HTR-8/SVneo (cell line): Measurements from ENCODE around the gene LCN15.

Experiments used
- DNase-seq: peaks from one replicate; pipeline ENCODE4 v3.0.0; 2011; ENCODE audit warnings: low spot score, mixed read lengths; ENCODE audit not compliant: insufficient read length
- FAIRE-seq: peaks from 2 replicates; lab custom pipeline; 2011; peaks lifted over from hg19 to GRCh38; lab: Jason Lieb, UNC

Gene LCN15

GRCh38 chr9:136725612-136726011 lies 38.7 kb downstream of the LCN15 start:
- DNase-seq (no peak), FAIRE-seq (no peak)

- FAIRE-seq (no peak), DNase-seq (no peak)
Measured at GRCh38 chr9:136724772-136725171, 39.5 kb downstream of the LCN15 start.

- no peak for DNase-seq
- no peak for FAIRE-seq
Measured at GRCh38 chr9:136723989-136724388, 40.3 kb downstream of the LCN15 start.

GRCh38 chr9:136723362-136723976 lies 40.8 kb downstream of the LCN15 start:
- DNase-seq = no peak
- FAIRE-seq = no peak

- DNase-seq (no peak), FAIRE-seq (no peak)
Measured at GRCh38 chr9:136722969-136723356, 41.4 kb downstream of the LCN15 start.

GRCh38 chr9:136722093-136722968 lies 42.0 kb downstream of the LCN15 start:
- FAIRE-seq (no peak), DNase-seq (no peak)

GRCh38 chr9:136721339-136722092 lies 42.8 kb downstream of the LCN15 start:
- FAIRE-seq = no peak
- DNase-seq = no peak

GRCh38 chr9:136720898-136721338 lies 43.4 kb downstream of the LCN15 start:
- FAIRE-seq (no peak), DNase-seq (no peak)

- DNase-seq = no peak
- FAIRE-seq = no peak
Measured at GRCh38 chr9:136720251-136720897, 43.9 kb downstream of the LCN15 start.

- no peak for FAIRE-seq
- DNase-seq = no peak
Measured at GRCh38 chr9:136719195-136719880, 45.0 kb downstream of the LCN15 start.

GRCh38 chr9:136718345-136719194 lies 45.7 kb downstream of the LCN15 start:
- no peak for FAIRE-seq
- no peak for DNase-seq

- no peak for FAIRE-seq
Measured at GRCh38 chr9:136717399-136717798, 46.9 kb downstream of the LCN15 start.

GRCh38 chr9:136714893-136715274 lies 49.4 kb downstream of the LCN15 start:
- DNase-seq (no peak), FAIRE-seq (no peak)

More at GRCh38 chr9:136717399-136717798, 46.9 kb downstream of the LCN15 start:
- no peak for DNase-seq

- no peak for FAIRE-seq
- DNase-seq = no peak
Measured at GRCh38 chr9:136714096-136714892, 50.0 kb downstream of the LCN15 start.

- DNase-seq = no peak
- FAIRE-seq = no peak
Measured at GRCh38 chr9:136713550-136713949, 50.8 kb downstream of the LCN15 start.

- no peak for DNase-seq
Measured at GRCh38 chr9:136712690-136713544, 51.4 kb downstream of the LCN15 start.

More at GRCh38 chr9:136712690-136713544, 51.4 kb downstream of the LCN15 start:
- no peak for FAIRE-seq
